Measurements from ENCODE around the gene SOD2. TPM values are rescaled to one million over a fixed set of nuclear protein-coding genes. Genes with fewer than 3 reads are reported as not detected.

Gene SOD2
- polyA plus RNA-seq, 1 donor, result 92.6 TPM

Other genes with a start within 250 kb of the SOD2 start
- gene WTAP, start 34.3 kb upstream of the SOD2 start, polyA plus RNA-seq (ENCODE audit: insufficient read length), result 64.7 TPM
- 16.2 TPM for gene ACAT2, start 68.8 kb upstream of the SOD2 start, polyA plus RNA-seq (ENCODE audit: insufficient read length)
- 210 TPM for gene TCP1, start 96.4 kb upstream of the SOD2 start, polyA plus RNA-seq (ENCODE audit: insufficient read length)
- 79.1 TPM for gene MRPL18, start 97.2 kb upstream of the SOD2 start, polyA plus RNA-seq (ENCODE audit: insufficient read length)
- 0.23 TPM for gene PNLDC1, start 107.0 kb upstream of the SOD2 start, polyA plus RNA-seq (ENCODE audit: insufficient read length)
- 0.18 TPM for gene MAS1, start 197.7 kb upstream of the SOD2 start, polyA plus RNA-seq (ENCODE audit: insufficient read length)

Measured in forelimb muscle (tissue), 1 donor.